Measurements from ENCODE around the gene COA7.

COA7 gene

DNA sequence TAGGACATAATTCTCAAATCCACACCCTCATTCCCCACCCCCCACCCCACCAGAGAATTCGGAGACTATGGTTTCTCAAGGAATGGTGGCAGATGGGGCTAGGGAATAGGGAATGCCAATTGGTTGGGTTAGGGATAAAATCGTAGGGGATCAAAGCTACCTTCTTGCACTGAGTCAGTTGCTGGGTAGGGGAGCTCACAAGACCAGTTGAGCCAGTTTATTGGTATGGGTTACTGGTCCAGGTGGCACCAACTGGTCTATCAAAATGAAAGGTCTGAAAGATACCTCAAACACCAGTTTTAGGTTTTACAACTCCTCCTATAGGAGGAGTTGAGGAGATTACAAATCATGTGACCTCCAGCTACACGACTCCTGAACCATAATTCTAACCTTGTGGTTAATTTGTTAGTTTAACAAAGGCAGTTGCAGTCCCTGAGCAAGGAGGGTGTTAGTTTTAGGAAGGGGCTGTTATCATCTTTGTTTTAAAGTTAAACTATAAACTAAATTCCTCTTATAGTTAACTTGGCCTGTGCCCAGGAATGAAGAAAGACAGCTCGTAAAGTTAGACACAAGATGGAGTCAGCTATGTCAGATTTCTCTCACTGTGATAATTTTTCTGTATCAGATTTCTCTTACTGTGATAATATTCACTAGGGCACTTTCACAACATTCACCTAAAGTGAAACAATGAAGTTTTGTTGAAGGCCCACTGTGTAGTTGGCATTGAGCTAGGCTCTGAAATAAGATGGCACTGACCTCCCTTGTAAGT lies 62.6 kb downstream of the COA7 start:
- no peak for DNase-seq (ENCODE audit: low read depth)

Measured in stimulated activated CD8-positive, alpha-beta memory T cell treated with anti-CD3 and anti-CD28 coated beads, Interleukin-15, amount 100 ng/mL, for 1 hour (primary cell).